Endothelial cell of umbilical vein (primary cell): ENCODE data around the gene DPF3. TPM values are rescaled to one million over a fixed set of nuclear protein-coding genes. Genes with fewer than 3 reads are reported as not detected.

ENCODE experiments used
- BruUV-seq: library from RNA; stranded (reverse); fragments of 400-500 nt; replicated peaks from 2 replicates; lab custom pipeline; 2021; lab: Mats Ljungman, UMichigan
- CTCF ChIA-PET: fragments of 300-600, 350-600 bp; sonication (Branson Sonifier 250); formaldehyde crosslinking; loops from one replicate; lab custom pipeline; 2021; ENCODE audit warnings: antibody characterized with exemption, inconsistent platforms; lab: Charles Lee
- POLR2A ChIA-PET: fragments of 300-600, 350-600 bp; sonication (Branson Sonifier 250); formaldehyde crosslinking; loops from one replicate; lab custom pipeline; 2021; ENCODE audit warnings: antibody characterized with exemption, inconsistent platforms; lab: Charles Lee
- DNase-seq: peaks from one replicate; pipeline ENCODE4 v3.0.0-alpha.2; 2011; ENCODE audit warnings: low read depth, low spot score
- FAIRE-seq: peaks from 2 replicates; lab custom pipeline; 2011; peaks lifted over from hg19 to GRCh38; lab: Jason Lieb, UNC
- H2AFZ ChIP-seq: 2 replicates; pipeline ENCODE4 v1.6.0; 2012; ENCODE audit warnings: low read depth, low read length, control low read depth, inconsistent platforms
- H3K27ac ChIP-seq: 2 replicates; pipeline ENCODE4 v1.5.1; 2011; ENCODE audit warnings: low read depth, mild to moderate bottlenecking, control low read depth, low read length, moderate library complexity; ENCODE audit not compliant: insufficient read depth
- H3K27me3 ChIP-seq, 2 experiments: 2 replicates each; pipeline versions ENCODE4 v1.6.0 to v1.6.1; 2011; ENCODE audit warnings: low read length in 2 of 2, mixed read lengths in 1 of 2; ENCODE audit not compliant: control insufficient read depth in 2 of 2, insufficient read depth in 2 of 2
- H3K36me3 ChIP-seq, 2 experiments: 2 replicates in 1 of 2; 3 replicates in 1 of 2; pipeline ENCODE4 v1.5.1; 2011; ENCODE audit warnings: low read length in 2 of 2, mild to moderate bottlenecking in 1 of 2, moderate library complexity in 1 of 2; ENCODE audit not compliant: control insufficient read depth in 2 of 2, insufficient read depth in 2 of 2; ENCODE audit errors: extremely low read depth in 1 of 2
- H3K4me1 ChIP-seq: 3 replicates; pipeline ENCODE4 v1.5.1; 2011; ENCODE audit warnings: mild to moderate bottlenecking, low read length; ENCODE audit not compliant: control insufficient read depth, insufficient read depth; ENCODE audit errors: extremely low read depth
- H3K4me2 ChIP-seq: 2 replicates; pipeline ENCODE4 v1.6.1; 2011; ENCODE audit warnings: low read length, control low read depth, mixed read lengths; ENCODE audit not compliant: insufficient read depth
- H3K4me3 ChIP-seq, 3 experiments: fragments of 200-600 bp in 1 of 3; sonication (generic), shearing (Covaris generic) in 1 of 3; replicated peaks in 1 of 3; 2 replicates each; pipeline ENCODE4 v1.5.1; 2011 to 2016; ENCODE audit warnings: control low read depth in 3 of 3, low read length in 3 of 3, mild to moderate bottlenecking in 2 of 3, inconsistent platforms in 1 of 3, low read depth in 1 of 3, moderate library complexity in 1 of 3; ENCODE audit not compliant: insufficient read depth in 1 of 3
- H3K79me2 ChIP-seq: 2 replicates; pipeline ENCODE4 v1.6.0; 2012; ENCODE audit warnings: low read length, inconsistent platforms; ENCODE audit not compliant: control insufficient read depth, insufficient read depth
- H3K9ac ChIP-seq: replicated peaks from 2 replicates; pipeline ENCODE3; 2011; ENCODE audit warnings: low read length, control low read depth; ENCODE audit not compliant: insufficient read depth; ENCODE audit errors: extremely low read depth
- H3K9me1 ChIP-seq: replicated peaks from 3 replicates; pipeline ENCODE4 v1.6.0; 2011; ENCODE audit warnings: mild to moderate bottlenecking, low read length; ENCODE audit not compliant: control insufficient read depth, insufficient read depth; ENCODE audit errors: extremely low read depth
- H3K9me3 ChIP-seq: replicated peaks from 2 replicates; pipeline ENCODE4 v1.5.1; 2012; ENCODE audit warnings: low read length, inconsistent platforms; ENCODE audit not compliant: control insufficient read depth, insufficient read depth
- H4K20me1 ChIP-seq: replicated peaks from 2 replicates; pipeline ENCODE3; 2011; ENCODE audit warnings: mild to moderate bottlenecking, low read length; ENCODE audit not compliant: control insufficient read depth, insufficient read depth; ENCODE audit errors: extremely low read depth
- CTCF ChIP-seq, 2 donors: IDR thresholded peaks; 1 replicate in 1 of 2; 2 replicates in 1 of 2; pipeline ENCODE4 v1.5.1; 2011; ENCODE audit warnings: low read length in 2 of 2, mild to moderate bottlenecking in 2 of 2, moderate library complexity in 2 of 2, control low read depth in 1 of 2, inconsistent platforms in 1 of 2, low read depth in 1 of 2; ENCODE audit not compliant: insufficient read depth in 1 of 2; ENCODE audit errors: extremely low read depth in 1 of 2
- EZH2 ChIP-seq: IDR thresholded peaks from 2 replicates; pipeline ENCODE4 v1.6.1; 2012; ENCODE audit warnings: borderline replicate concordance, low read depth, mild to moderate bottlenecking, moderate library complexity, low read length, inconsistent platforms; ENCODE audit not compliant: severe bottlenecking
- FOS ChIP-seq: IDR thresholded peaks from 2 replicates; pipeline ENCODE4 v1.6.1; 2011; ENCODE audit warnings: mild to moderate bottlenecking, low read length, moderate library complexity, borderline replicate concordance; ENCODE audit not compliant: insufficient read depth
- GATA2 ChIP-seq: IDR thresholded peaks from 2 replicates; pipeline ENCODE4 v1.7.0; 2011; ENCODE audit warnings: low read depth, mild to moderate bottlenecking, moderate library complexity, mixed read lengths, low read length; ENCODE audit not compliant: insufficient read length, insufficient read depth
- JUN ChIP-seq: IDR thresholded peaks from 2 replicates; pipeline ENCODE4 v1.6.1; 2011; ENCODE audit warnings: borderline replicate concordance, low read depth; ENCODE audit not compliant: insufficient read length, insufficient read depth
- MAX ChIP-seq: IDR thresholded peaks from 2 replicates; pipeline ENCODE4 v1.6.1; 2011; ENCODE audit not compliant: insufficient read depth, insufficient read length
- MYC ChIP-seq: IDR thresholded peaks from one replicate; pipeline ENCODE4 v1.6.1; 2011; ENCODE audit warnings: mild to moderate bottlenecking, low read depth, low read length
- POLR2A ChIP-seq: IDR thresholded peaks from 2 replicates; pipeline ENCODE4 v1.6.1; 2012; ENCODE audit warnings: low read depth, mild to moderate bottlenecking, control low read depth, low read length
- POLR2AphosphoS5 ChIP-seq: IDR thresholded peaks from 2 replicates; pipeline ENCODE4 v1.6.1; 2012; ENCODE audit warnings: low read depth, mild to moderate bottlenecking, control low read depth, low read length, moderate library complexity; ENCODE audit not compliant: insufficient read depth
- dilution Hi-C: fragments of 300-500 bp; cut with MboI; formaldehyde crosslinking; loops from one replicate; pipeline ENCODE4 v1.15.0; 2019; ENCODE audit warnings: low sequenced_read_pairs; ENCODE audit not compliant: extremely low pct_ligation_motif_present
- intact Hi-C: fragments of 100-400 bp; cut with micrococcal nuclease; formaldehyde crosslinking; loops from one replicate; pipeline ENCODE4 v1.10.0; 2022
- polyA plus RNA-seq, 4 experiments: library from polyadenylated mRNA; depleted of rRNA in 3 of 4; stranded (reverse) in 3 of 4; unstranded in 1 of 4; fragments of >200 nt; gene quantifications; 2 replicates each; pipeline versions ENCODE4 v1.2.1 to v1.2.3, GENCODE V29; 2011 to 2012; ENCODE audit warnings: missing spikeins in 1 of 4
- total RNA-seq: library from RNA; stranded (reverse); gene quantifications from 2 replicates; pipeline ENCODE4 v1.2.3, GENCODE V29; 2021

The DPF3 gene
- total and polyA plus RNA-seq, 2 donors (not counting 3 experiments of a cell fraction or from before 2014, with no cell fraction given) = 2.4 to 3.5 TPM

GRCh38 chr14:72828604-72829003, 65.3 kb downstream of the DPF3 start:
- no peak for FAIRE-seq
- POLR2A ChIA-PET = no interaction called here

GRCh38 chr14:72826039-72826438, 67.9 kb downstream of the DPF3 start:
- Histone ChIP-seq H3K4me2 (no peak overlapping the region), H3K4me1 (peaks cover under 1% of the 10 kb centered on the region), H3K4me3 (no peak overlapping the region), H3K27me3 (no peaks in the 10 kb centered on the region), H2AFZ (no peak overlapping the region), H3K27ac (no peak overlapping the region), H4K20me1 (no peaks in the 10 kb centered on the region), H3K9me3 (no peaks in the 10 kb centered on the region), H3K9ac (no peak overlapping the region), H3K9me1 (no peaks in the 10 kb centered on the region), H3K36me3 (no peaks in the 10 kb centered on the region), H3K79me2 (no peaks in the 10 kb centered on the region)
- ChIA-PET CTCF (no interaction called here), POLR2A (no interaction called here)
- dilution Hi-C loops = no loop called here
- BruUV-seq = no TSS peak
- intact Hi-C loops = no loop called here
- TF ChIP-seq GATA2 (no peak), JUN (no peak), POLR2AphosphoS5 (no peak), MAX (no peak), FOS (no peak), CTCF (IDR thresholded peaks at IDR 0.05; ENCODE audit: extremely low read depth in 1 of 2, insufficient read depth in 1 of 2, low read depth in 1 of 2, low read length in 2 of 2) (no peak), EZH2 (no peak), MYC (no peak), POLR2A (no peak)
- no peak for FAIRE-seq
- DNase-seq = no peak

More at GRCh38 chr14:72828604-72829003, 65.3 kb downstream of the DPF3 start:
- CTCF ChIA-PET = no interaction called here
- no peak overlapping the region for H3K4me2 ChIP-seq
- dilution Hi-C loops (no loop called here), intact Hi-C loops (no loop called here)
- H3K9ac ChIP-seq = no peak overlapping the region
- no peak for TF ChIP-seq POLR2AphosphoS5
- no peaks in the 10 kb centered on the region for H3K36me3 ChIP-seq
- no peaks in the 10 kb centered on the region for H3K79me2 ChIP-seq
- peaks cover 3% of the 10 kb centered on the region for H3K4me1 ChIP-seq
- H4K20me1 ChIP-seq = no peaks in the 10 kb centered on the region
- no peaks in the 10 kb centered on the region for H3K27me3 ChIP-seq
- H3K9me1 ChIP-seq = no peaks in the 10 kb centered on the region
- no TSS peak for BruUV-seq
- no peak overlapping the region for H3K4me3 ChIP-seq
- no peak overlapping the region for H3K27ac ChIP-seq
- DNase-seq = no peak
- no peak overlapping the region for H2AFZ ChIP-seq
- H3K9me3 ChIP-seq = no peaks in the 10 kb centered on the region
